Osteoblast (primary cell): Measurements from ENCODE around the gene ALKBH6. TPM values are rescaled to one million over a fixed set of nuclear protein-coding genes. Genes with fewer than 3 reads are reported as not detected.

Experiments
- DNase-seq: peaks from one replicate; pipeline ENCODE4 v3.0.0; 2011; ENCODE audit warnings: low spot score, mixed read lengths; ENCODE audit not compliant: insufficient read length; ENCODE audit errors: missing footprints
- H2AFZ ChIP-seq: 2 replicates; pipeline ENCODE4 v1.6.0; 2011; ENCODE audit warnings: mild to moderate bottlenecking, low read length
- H3K27ac ChIP-seq: 2 replicates; pipeline ENCODE4 v1.5.1; 2011; ENCODE audit warnings: mild to moderate bottlenecking, low read depth, low read length, moderate library complexity
- H3K27me3 ChIP-seq: 2 replicates; pipeline ENCODE4 v1.6.0; 2012; ENCODE audit warnings: mild to moderate bottlenecking, control low read depth, inconsistent platforms, low read length, moderate library complexity; ENCODE audit not compliant: insufficient read depth
- H3K36me3 ChIP-seq: 2 replicates; pipeline ENCODE4 v1.5.1; 2011; ENCODE audit warnings: mild to moderate bottlenecking, low read length, control low read depth, moderate library complexity; ENCODE audit not compliant: insufficient read depth
- H3K4me1 ChIP-seq: 2 replicates; pipeline ENCODE4 v1.5.1; 2011; ENCODE audit warnings: mild to moderate bottlenecking, low read length, control low read depth, moderate library complexity; ENCODE audit not compliant: insufficient read depth
- H3K4me2 ChIP-seq: 2 replicates; pipeline ENCODE4 v1.6.0; 2011; ENCODE audit warnings: mild to moderate bottlenecking, low read length; ENCODE audit not compliant: insufficient read depth
- H3K4me3 ChIP-seq: fragments of 200-600 bp; sonication (generic); 3 replicates; pipeline ENCODE4 v1.5.1; 2012; ENCODE audit warnings: mild to moderate bottlenecking, low read length, inconsistent platforms; ENCODE audit not compliant: insufficient read depth
- H3K79me2 ChIP-seq: 2 replicates; pipeline ENCODE4 v1.6.0; 2012; ENCODE audit warnings: mild to moderate bottlenecking, low read length, control low read depth, inconsistent platforms; ENCODE audit not compliant: insufficient read depth
- H3K9me3 ChIP-seq: 2 replicates; pipeline ENCODE4 v1.5.1; 2011; ENCODE audit warnings: low read depth, low read length, control low read depth
- H4K20me1 ChIP-seq: 2 replicates; pipeline ENCODE4 v1.6.0; 2012; ENCODE audit warnings: mild to moderate bottlenecking, low read length, control low read depth; ENCODE audit not compliant: insufficient read depth
- total RNA-seq: library from RNA; depleted of rRNA; stranded (reverse); fragments of >200 nt; gene quantifications from 2 replicates; pipeline ENCODE4 v1.2.3, GENCODE V29; 2012
- TF ChIP-seq, protein P1 (sequence below): IDR thresholded peaks from 2 replicates; pipeline ENCODE4 v1.5.1; 2011; ENCODE audit warnings: mild to moderate bottlenecking, low read depth, low read length, moderate library complexity; ENCODE audit errors: extremely low read depth

ALKBH6 gene
- total RNA-seq, 1 donor: 12.3 TPM

DNA sequence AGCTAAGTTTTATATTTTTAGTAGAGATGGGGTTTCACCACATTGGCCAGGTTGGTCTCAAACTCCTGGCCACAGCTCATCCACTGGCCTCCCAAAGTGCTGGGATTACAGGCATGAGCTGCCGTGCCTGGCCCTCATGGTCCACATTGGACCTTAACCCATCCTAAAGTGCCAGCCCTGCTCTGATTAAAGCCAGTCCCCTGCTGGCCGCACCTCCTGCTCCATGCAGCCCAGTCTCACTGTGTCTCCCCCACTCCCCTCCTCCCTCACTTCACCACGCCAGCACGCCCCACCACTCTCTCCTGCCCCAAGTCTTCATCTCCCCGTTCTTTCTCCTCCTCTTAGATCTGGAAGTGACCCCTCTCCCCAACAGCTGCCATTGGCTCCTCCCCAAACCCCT is 35.7 kb downstream of the ALKBH6 start:
- H4K20me1 ChIP-seq: no peaks in the 10 kb centered on the region
- no peaks in the 10 kb centered on the region for H3K9me3 ChIP-seq
- H3K4me1 ChIP-seq: no peaks in the 10 kb centered on the region
- no peaks in the 10 kb centered on the region for H3K36me3 ChIP-seq
- TF ChIP-seq, protein P1, sequence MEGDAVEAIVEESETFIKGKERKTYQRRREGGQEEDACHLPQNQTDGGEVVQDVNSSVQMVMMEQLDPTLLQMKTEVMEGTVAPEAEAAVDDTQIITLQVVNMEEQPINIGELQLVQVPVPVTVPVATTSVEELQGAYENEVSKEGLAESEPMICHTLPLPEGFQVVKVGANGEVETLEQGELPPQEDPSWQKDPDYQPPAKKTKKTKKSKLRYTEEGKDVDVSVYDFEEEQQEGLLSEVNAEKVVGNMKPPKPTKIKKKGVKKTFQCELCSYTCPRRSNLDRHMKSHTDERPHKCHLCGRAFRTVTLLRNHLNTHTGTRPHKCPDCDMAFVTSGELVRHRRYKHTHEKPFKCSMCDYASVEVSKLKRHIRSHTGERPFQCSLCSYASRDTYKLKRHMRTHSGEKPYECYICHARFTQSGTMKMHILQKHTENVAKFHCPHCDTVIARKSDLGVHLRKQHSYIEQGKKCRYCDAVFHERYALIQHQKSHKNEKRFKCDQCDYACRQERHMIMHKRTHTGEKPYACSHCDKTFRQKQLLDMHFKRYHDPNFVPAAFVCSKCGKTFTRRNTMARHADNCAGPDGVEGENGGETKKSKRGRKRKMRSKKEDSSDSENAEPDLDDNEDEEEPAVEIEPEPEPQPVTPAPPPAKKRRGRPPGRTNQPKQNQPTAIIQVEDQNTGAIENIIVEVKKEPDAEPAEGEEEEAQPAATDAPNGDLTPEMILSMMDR: no peak
- H2AFZ ChIP-seq: no peak overlapping the region
- no peak overlapping the region for H3K4me3 ChIP-seq
- no peaks in the 10 kb centered on the region for H3K79me2 ChIP-seq
- H3K27me3 ChIP-seq: no peaks in the 10 kb centered on the region
- DNase-seq: no peak
- no peak overlapping the region for H3K27ac ChIP-seq
- no peak overlapping the region for H3K4me2 ChIP-seq

GRCh38 chr19:35977446-35978222 is 36.4 kb downstream of the ALKBH6 start:
- Histone ChIP-seq H3K27ac (no peak overlapping the region), H2AFZ (no peak overlapping the region), H3K36me3 (no peaks in the 10 kb centered on the region), H3K4me3 (no peak overlapping the region), H3K4me2 (no peak overlapping the region), H3K9me3 (no peaks in the 10 kb centered on the region), H3K4me1 (no peaks in the 10 kb centered on the region), H3K27me3 (no peaks in the 10 kb centered on the region), H3K79me2 (no peaks in the 10 kb centered on the region), H4K20me1 (no peaks in the 10 kb centered on the region)
- TF ChIP-seq, protein P1: no peak
- no peak for DNase-seq

DNA sequence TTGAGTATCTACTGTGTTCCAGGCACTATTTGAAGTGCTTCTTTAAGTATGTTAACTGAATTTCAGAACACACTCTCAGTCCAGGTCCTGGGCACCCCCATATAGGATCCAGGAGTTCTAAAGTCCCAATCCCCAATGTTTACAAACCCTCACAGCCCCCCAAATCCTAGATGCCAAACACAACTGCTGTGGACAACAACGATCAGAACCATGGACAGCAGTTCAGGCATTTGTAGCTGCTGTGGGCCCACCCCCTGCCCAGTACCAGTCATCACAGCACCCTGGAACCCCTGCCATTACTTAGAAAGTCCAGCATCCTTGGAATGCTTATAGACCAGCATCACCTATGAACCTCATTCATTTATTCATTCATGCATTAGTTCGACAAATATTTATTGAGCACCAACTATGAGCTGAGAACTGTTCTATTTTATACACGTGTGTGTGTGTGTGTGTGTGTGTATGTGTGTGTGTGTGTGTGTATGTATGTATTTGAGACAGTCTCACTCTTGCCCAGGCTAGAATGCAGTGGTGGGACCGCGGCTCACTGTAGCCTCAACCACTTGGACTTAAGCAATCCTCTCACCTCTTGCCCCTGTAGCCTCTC is 38.3 kb downstream of the ALKBH6 start:
- H3K27ac ChIP-seq: no peak overlapping the region
- H4K20me1 ChIP-seq: no peaks in the 10 kb centered on the region
- no peak overlapping the region for H2AFZ ChIP-seq
- H3K4me3 ChIP-seq: no peak overlapping the region
- DNase-seq: no peak
- no peaks in the 10 kb centered on the region for H3K27me3 ChIP-seq
- TF ChIP-seq, protein P1: no peak
- no peaks in the 10 kb centered on the region for H3K9me3 ChIP-seq
- H3K36me3 ChIP-seq: no peaks in the 10 kb centered on the region
- no peaks in the 10 kb centered on the region for H3K4me1 ChIP-seq
- no peak overlapping the region for H3K4me2 ChIP-seq
- H3K79me2 ChIP-seq: no peaks in the 10 kb centered on the region

GRCh38 chr19:35973487-35973886 is 40.5 kb downstream of the ALKBH6 start:
- H3K4me3 ChIP-seq: no peak overlapping the region
- no peaks in the 10 kb centered on the region for H3K9me3 ChIP-seq
- H3K27me3 ChIP-seq: peaks cover 4% of the 10 kb centered on the region

More at GRCh38 chr19:35973487-35973886, 40.5 kb downstream of the ALKBH6 start:
- Histone ChIP-seq H3K4me1 (no peaks in the 10 kb centered on the region), H3K27ac (no peak overlapping the region), H4K20me1 (no peaks in the 10 kb centered on the region), H3K4me2 (no peak overlapping the region), H3K79me2 (no peaks in the 10 kb centered on the region), H2AFZ (no peak overlapping the region), H3K36me3 (no peaks in the 10 kb centered on the region)
- TF ChIP-seq, protein P1: no peak
- DNase-seq: no peak
